Measurements from ENCODE around the gene TTC13.

TTC13 gene

GRCh38 chr1:230958370-230958769 lies 20.3 kb downstream of the TTC13 start:
- TF ChIP-seq CTCF (IDR thresholded peaks at IDR 0.05; ENCODE audit: low read depth, low read length, missing control alignments), result no peak
- no peak overlapping the region for H3K4me3 ChIP-seq (ENCODE audit: low read depth, low read length)
- in situ Hi-C loops (cut with HindIII; ENCODE audit: low sequenced_read_pairs), result loop anchor here (5.0 kb wide), 1 partner anchor 39 kb away; no protein-coding TSS in a partner anchor
- DNase-seq (ENCODE audit: low read depth), result no peak

GRCh38 chr1:230957580-230957989 lies 21.1 kb downstream of the TTC13 start:
- in situ Hi-C loops (cut with HindIII; ENCODE audit: low sequenced_read_pairs), result loop anchor here (5.0 kb wide), 1 partner anchor 40 kb away; no protein-coding TSS in a partner anchor
- no peak overlapping the region for H3K4me3 ChIP-seq (ENCODE audit: low read depth, low read length)
- no peak for TF ChIP-seq CTCF (IDR thresholded peaks at IDR 0.05; ENCODE audit: low read depth, low read length, missing control alignments)
- no peak for DNase-seq (ENCODE audit: low read depth)

- DNase-seq (ENCODE audit: low read depth), result no peak
- no peak overlapping the region for H3K4me3 ChIP-seq (ENCODE audit: low read depth, low read length)
- in situ Hi-C loops (cut with HindIII; ENCODE audit: low sequenced_read_pairs), result no loop called here
- no peak for TF ChIP-seq CTCF (IDR thresholded peaks at IDR 0.05; ENCODE audit: low read depth, low read length, missing control alignments)
These were observed 28.3 kb downstream of the TTC13 start for GRCh38 chr1:230950404-230950803.

GRCh38 chr1:230948903-230949302 lies 29.8 kb downstream of the TTC13 start:
- H3K4me3 ChIP-seq (ENCODE audit: low read depth, low read length), result no peak overlapping the region
- in situ Hi-C loops (cut with HindIII; ENCODE audit: low sequenced_read_pairs), result loop anchor here (25.0 kb wide), 1 partner anchor 263 kb away; no protein-coding TSS in a partner anchor
- no peak for TF ChIP-seq CTCF (IDR thresholded peaks at IDR 0.05; ENCODE audit: low read depth, low read length, missing control alignments)
- DNase-seq (ENCODE audit: low read depth), result no peak

- DNase-seq (ENCODE audit: low read depth), result no peak
- TF ChIP-seq CTCF (IDR thresholded peaks at IDR 0.05; ENCODE audit: low read depth, low read length, missing control alignments), result no peak
- H3K4me3 ChIP-seq (ENCODE audit: low read depth, low read length), result no peak overlapping the region
- in situ Hi-C loops (cut with HindIII; ENCODE audit: low sequenced_read_pairs), result loop anchor here (25.0 kb wide), 1 partner anchor 264 kb away; no protein-coding TSS in a partner anchor
These were observed 30.4 kb downstream of the TTC13 start for GRCh38 chr1:230948301-230948700.

- no peak for DNase-seq (ENCODE audit: low read depth)
- in situ Hi-C loops (cut with HindIII; ENCODE audit: low sequenced_read_pairs), result loop anchor here (25.0 kb wide), 1 partner anchor 269 kb away; no protein-coding TSS in a partner anchor
- TF ChIP-seq CTCF (IDR thresholded peaks at IDR 0.05; ENCODE audit: low read depth, low read length, missing control alignments), result no peak
- no peak overlapping the region for H3K4me3 ChIP-seq (ENCODE audit: low read depth, low read length)
These were observed 35.5 kb downstream of the TTC13 start for GRCh38 chr1:230943048-230943593.
